ENCODE data around the gene MXD3. TPM values are rescaled to one million over a fixed set of nuclear protein-coding genes. Genes with fewer than 3 reads are reported as not detected.

The MXD3 gene
- total and polyA plus RNA-seq, 10 of the 15 experiments (the other 5 are each of a cell fraction or from before 2014, with no cell fraction given), result 0.24 to 29.8 (median 13.5) TPM

GRCh38 chr5:177317959-177318377, 6.3 kb upstream of the MXD3 start:
- Histone ChIP-seq H3K4me1 (ENCODE audit: control insufficient read depth, insufficient read depth, low read length) (peaks cover 11% of the 10 kb centered on the region), H2AFZ (ENCODE audit: control insufficient read depth, low read depth, low read length) (no peak overlapping the region), H3K9me3 (replicated peaks; ENCODE audit: control insufficient read depth, insufficient read depth, low read length) (peaks cover 7% of the 10 kb centered on the region), H3K79me2 (ENCODE audit: control insufficient read depth, insufficient read depth, low read length) (no peaks in the 10 kb centered on the region), H3K36me3 (ENCODE audit: control insufficient read depth in 2 of 2, insufficient read depth in 2 of 2, low read length in 1 of 2) (no peaks in the 10 kb centered on the region; a peak in 1 of 4 replicates), H3K9ac (ENCODE audit: control insufficient read depth, insufficient read depth, low read length) (no peak overlapping the region), H3K4me2 (ENCODE audit: control insufficient read depth, insufficient read depth) (no peak overlapping the region), H3K27ac (ENCODE audit: control insufficient read depth, insufficient read depth) (no peak overlapping the region), H3K27me3 (replicated peaks in 1 of 2; ENCODE audit: control insufficient read depth in 2 of 2, insufficient read depth in 2 of 2, low read length in 1 of 2) (no peaks in the 10 kb centered on the region), H4K20me1 (ENCODE audit: control insufficient read depth, insufficient read depth) (no peaks in the 10 kb centered on the region), H3K4me3 (no peak overlapping the region)
- SMC1A ChIA-PET (ENCODE audit: uncharacterized antibody, unreplicated experiment), result interaction anchor here (0.7 to 3.7 kb wide), 9 partner anchors 12 to 136 kb away, joined by 3 to 23 read pairs (median 5); partner anchors contain the start of gene PFN3
- RAD21 ChIA-PET (ENCODE audit: unreplicated experiment), result interaction anchor here (0.6 to 4.8 kb wide), 15 partner anchors 29 to 204 kb away, joined by 3 to 35 read pairs (median 4); no protein-coding TSS in a partner anchor
- CTCF ChIA-PET, result interaction anchor here (0.6 to 5.8 kb wide), 26 partner anchors 9 to 284 kb away, joined by 3 to 88 read pairs (median 4); partner anchors contain the start of gene LMAN2
- in situ Hi-C loops (cut with MboI) (loop anchor here (5.0 kb wide), 1 partner anchor 129 kb away; the partner anchor contains the start of gene PRR7), intact Hi-C loops (cut with micrococcal nuclease; ENCODE audit: unreplicated experiment) (loop anchor here (1.0 kb wide), 3 partner anchors 72 to 138 kb away; no protein-coding TSS in a partner anchor)
- POLR2A ChIA-PET, result interaction anchor here (0.8 to 2.4 kb wide), 2 partner anchors 41 to 87 kb away, joined by 5 to 6 read pairs; partner anchors contain the start of gene RGS14
- peak; percentile 96 for FAIRE-seq
- DNase-seq (ENCODE audit: low read depth, low spot score), result no peak
- WGBS (ENCODE audit: insufficient coverage, insufficient replicate concordance, low lambda C conversion rate, missing lambda C conversion rate), result 34% methylated on average over 7 of the region's 7 CpGs
- peak; percentile 80 for ATAC-seq
- no TSS peak for BruUV-seq (replicated peaks)
- TF ChIP-seq STAT3 (IDR thresholded peaks at IDR 0.05; ENCODE audit: low read depth, low read length) (no peak), IKZF2 (IDR thresholded peaks at IDR 0.05) (0 out of 4 replicates have a peak, but pooled peaks of 1 of the 2 experiments have one; percentile 14), SMC3 (IDR thresholded peaks at IDR 0.05; ENCODE audit: borderline replicate concordance, low read length) (peak; percentile 89), FOXK2 (IDR thresholded peaks at IDR 0.05) (no peak), E2F8 (IDR thresholded peaks at IDR 0.05; ENCODE audit: low read depth, partially characterized antibody) (no peak), IRF4 (IDR thresholded peaks at IDR 0.05; ENCODE audit: low read depth, low read length) (0 out of 2 replicates have a peak, but pooled peaks have one; percentile 19), SMARCA5 (IDR thresholded peaks at IDR 0.05) (peak; percentile 49; the same call in 1 of the 2 replicates), RUNX3 (IDR thresholded peaks at IDR 0.05; ENCODE audit: low read length) (peak; percentile 56), IKZF1 (conservative IDR thresholded peaks at IDR 0.05) (0 out of 2 replicates have a peak, but pooled peaks have one; percentile 28), SP1 (IDR thresholded peaks at IDR 0.05; ENCODE audit: low read depth, low read length) (no peak), NFYA (IDR thresholded peaks at IDR 0.05; ENCODE audit: borderline replicate concordance, low read depth, low read length) (no peak), SUPT20H (IDR thresholded peaks at IDR 0.05; ENCODE audit: borderline replicate concordance, control insufficient read depth, low read depth, low read length) (no peak), ATF7 (IDR thresholded peaks at IDR 0.05; ENCODE audit: low read depth) (no peak), POU2F2 (IDR thresholded peaks at IDR 0.05; ENCODE audit: borderline replicate concordance, low read depth, low read length) (0 out of 3 replicates have a peak, but pooled peaks have one; percentile 11), YY1 (IDR thresholded peaks at IDR 0.05; ENCODE audit: low read depth, low read length) (peak; percentile 38; the same call in 1 of the 2 replicates), CTCF (IDR thresholded peaks at IDR 0.05 in 2 of 3, conservative IDR thresholded peaks at IDR 0.05 in 1 of 3; ENCODE audit: control insufficient read depth in 2 of 3, extremely low read depth in 1 of 3, insufficient read depth in 1 of 3, low read depth in 3 of 3, low read length in 3 of 3) (peak; percentile 85 to 97 (median 93)), JUNB (IDR thresholded peaks at IDR 0.05) (no peak), RAD21 (IDR thresholded peaks at IDR 0.05; ENCODE audit: insufficient read depth, low read depth, low read length) (peak; percentile 90)

Data from GM12878 (cell line).